Gastroesophageal sphincter (tissue), 4 donors: ENCODE results near the gene KCNT1. TPM values are rescaled to one million over a fixed set of nuclear protein-coding genes. Genes with fewer than 3 reads are reported as not detected.

ENCODE experiments used
- ATAC-seq: fragments of 150-250 bp; one replicate; pipeline ENCODE4 v1.9.1; 2016; ENCODE audit warnings: mild to moderate bottlenecking, moderate library complexity
- H3K27ac ChIP-seq, 4 donors: fragments of 200-600 bp; sonication (generic) in 3 of 4; 1 replicate in 3 of 4; 2 replicates in 1 of 4; pipeline ENCODE4 v1.5.1; 2016 to 2019
- H3K27me3 ChIP-seq: fragments of 200-600 bp; sonication (generic); one replicate; pipeline ENCODE4 v1.5.1; 2019
- H3K36me3 ChIP-seq, 2 donors: fragments of 200-600 bp; sonication (generic); one replicate each; pipeline ENCODE4 v1.5.1; 2019; ENCODE audit warnings: control low read depth in 1 of 2
- H3K4me1 ChIP-seq, 3 donors: fragments of 200-600 bp; sonication (generic); 1 replicate in 2 of 3; 2 replicates in 1 of 3; pipeline ENCODE4 v1.5.1; 2016 to 2019; ENCODE audit warnings: control low read depth in 2 of 3
- H3K4me3 ChIP-seq, 2 donors: fragments of 200-600 bp; sonication (generic); one replicate each; pipeline ENCODE4 v1.5.1; 2019; ENCODE audit warnings: mild to moderate bottlenecking in 1 of 2, moderate library complexity in 1 of 2
- H3K9me3 ChIP-seq, 3 donors: fragments of 200-600 bp; sonication (generic); one replicate each; pipeline ENCODE4 v1.5.1; 2017 to 2019; ENCODE audit warnings: control low read depth in 2 of 3
- CTCF ChIP-seq, 4 experiments: fragments of 200-600 bp in 2 of 4; fragments of 450-650 bp in 2 of 4; sonication (generic) in 1 of 4; IDR thresholded peaks; one replicate each; pipeline ENCODE4 v1.5.1; 2017 to 2019; ENCODE audit warnings: antibody characterized with exemption in 4 of 4, mild to moderate bottlenecking in 2 of 4, moderate library complexity in 2 of 4
- EP300 ChIP-seq: sonication (generic); formaldehyde crosslinking; IDR thresholded peaks from one replicate; pipeline ENCODE4 v1.6.1; 2017; ENCODE audit warnings: antibody characterized with exemption, mild to moderate bottlenecking
- POLR2A ChIP-seq, 2 donors: fragments of 450-650 bp; IDR thresholded peaks; one replicate each; pipeline ENCODE4 v1.6.1; 2017; ENCODE audit warnings: antibody characterized with exemption in 2 of 2, mild to moderate bottlenecking in 2 of 2, moderate library complexity in 1 of 2
- POLR2AphosphoS5 ChIP-seq: sonication (generic); formaldehyde crosslinking; IDR thresholded peaks from one replicate; pipeline ENCODE4 v1.6.1; 2017; ENCODE audit warnings: antibody characterized with exemption
- WGBS, 2 donors: methylation state at CpG; one replicate each; pipeline ENCODE4 v1.1.5; 2018; ENCODE audit warnings: low coverage in 1 of 2; 5-methylcytosine and 5-hydroxymethylcytosine counted together
- total RNA-seq, 4 donors: library from RNA; depleted of rRNA; stranded (reverse); fragments of >200 nt; gene quantifications; one replicate each; pipeline ENCODE4 v1.1.0, GENCODE V29; 2016

The KCNT1 gene
- total RNA-seq, 4 donors from 2014 or later, result 0.19 TPM; not detected in 3

GRCh38 chr9:135692410-135692809 is 9.6 kb upstream of the KCNT1 start:
- peaks cover 85% of the 10 kb centered on the region for H3K27me3 ChIP-seq
- no peaks in the 10 kb centered on the region for H3K4me1 ChIP-seq
- no peaks in the 10 kb centered on the region for H3K9me3 ChIP-seq
- TF ChIP-seq POLR2AphosphoS5 (no peak), EP300 (no peak), CTCF (IDR thresholded peaks at IDR 0.05) (no peak), POLR2A (IDR thresholded peaks at IDR 0.05) (no peak)
- no peak overlapping the region for H3K4me3 ChIP-seq
- no peaks in the 10 kb centered on the region for H3K36me3 ChIP-seq
- ATAC-seq, result no peak
- H3K27ac ChIP-seq, result no peak overlapping the region
- WGBS, 2 donors, result no CpG with 5 or more reads among the region's 11 CpGs

GRCh38 chr9:135693265-135693664 is 8.7 kb upstream of the KCNT1 start:
- H3K4me3 ChIP-seq, result no peak overlapping the region
- no peaks in the 10 kb centered on the region for H3K4me1 ChIP-seq
- 71 to 84% methylated on average over 8 of the region's 16 CpGs for WGBS, 2 donors
- H3K9me3 ChIP-seq, result no peaks in the 10 kb centered on the region
- no peak for TF ChIP-seq CTCF (IDR thresholded peaks at IDR 0.05)
- TF ChIP-seq POLR2AphosphoS5, result no peak
- no peak for TF ChIP-seq POLR2A (IDR thresholded peaks at IDR 0.05)
- TF ChIP-seq EP300, result no peak
- H3K36me3 ChIP-seq, result no peaks in the 10 kb centered on the region
- ATAC-seq, result no peak
- no peak overlapping the region for H3K27ac ChIP-seq
- peaks cover 77% of the 10 kb centered on the region for H3K27me3 ChIP-seq

- no peak overlapping the region for H3K27ac ChIP-seq
- TF ChIP-seq EP300, result no peak
- no peak for TF ChIP-seq POLR2AphosphoS5
- H3K27me3 ChIP-seq, result peaks cover 73% of the 10 kb centered on the region
- H3K9me3 ChIP-seq, result no peaks in the 10 kb centered on the region
- no peaks in the 10 kb centered on the region for H3K36me3 ChIP-seq
- WGBS, 2 donors, result 80% methylated on average over 1 of the region's 11 CpGs; no CpG with 5 or more reads in 1 of the 2 donors
- no peaks in the 10 kb centered on the region for H3K4me1 ChIP-seq
- no peak for ATAC-seq
- H3K4me3 ChIP-seq, result no peak overlapping the region
Observed at GRCh38 chr9:135693771-135694170, 8.2 kb upstream of the KCNT1 start.

- ATAC-seq, result no peak
- 50% methylated on average over 12 of the region's 18 CpGs; no CpG with 5 or more reads in 1 of the 2 donors for WGBS, 2 donors
- H3K4me1 ChIP-seq, result no peaks in the 10 kb centered on the region
- H3K4me3 ChIP-seq, result no peak overlapping the region
- no peaks in the 10 kb centered on the region for H3K9me3 ChIP-seq
- no peaks in the 10 kb centered on the region for H3K36me3 ChIP-seq
- no peak overlapping the region for H3K27ac ChIP-seq
- no peak for TF ChIP-seq POLR2A (IDR thresholded peaks at IDR 0.05)
- no peak for TF ChIP-seq EP300
- no peak for TF ChIP-seq CTCF (IDR thresholded peaks at IDR 0.05)
- no peak for TF ChIP-seq POLR2AphosphoS5
- H3K27me3 ChIP-seq, result peaks cover 73% of the 10 kb centered on the region
Observed at GRCh38 chr9:135694414-135694813, 7.6 kb upstream of the KCNT1 start.

GRCh38 chr9:135695036-135695435 is 6.9 kb upstream of the KCNT1 start:
- WGBS, 2 donors, result no CpG with 5 or more reads among the region's 16 CpGs
- peaks cover 74% of the 10 kb centered on the region for H3K27me3 ChIP-seq
- H3K36me3 ChIP-seq, result no peaks in the 10 kb centered on the region

More at GRCh38 chr9:135695036-135695435, 6.9 kb upstream of the KCNT1 start:
- Histone ChIP-seq H3K9me3 (no peaks in the 10 kb centered on the region), H3K4me3 (no peak overlapping the region), H3K4me1 (no peaks in the 10 kb centered on the region), H3K27ac (no peak overlapping the region)
- no peak for ATAC-seq
- TF ChIP-seq POLR2A (IDR thresholded peaks at IDR 0.05), result no peak
- TF ChIP-seq POLR2AphosphoS5, result no peak
- no peak for TF ChIP-seq EP300
- TF ChIP-seq CTCF (IDR thresholded peaks at IDR 0.05), result no peak
